WTC11 (cell line): ENCODE results near the gene GGCT. TPM values are rescaled to one million over a fixed set of nuclear protein-coding genes. Genes with fewer than 3 reads are reported as not detected.

Experiments used
- ATAC-seq: fragments of 200-7000 bp; cut with Tn5 transposase; 2 replicates; pipeline ENCODE4 v1.10.0; 2021; ENCODE audit warnings: mild to moderate bottlenecking, moderate library complexity
- CTCF ChIA-PET: fragments of 300-600 bp; sonication (Branson Sonifier 250); formaldehyde crosslinking; loops from one replicate; lab custom pipeline; 2021; ENCODE audit warnings: antibody characterized with exemption; lab: Charles Lee
- POLR2A ChIA-PET: fragments of 350-600 bp; sonication (Branson Sonifier 250); formaldehyde crosslinking; loops from one replicate; lab custom pipeline; 2021; ENCODE audit warnings: antibody characterized with exemption; lab: Charles Lee
- DNase-seq: peaks from one replicate; pipeline ENCODE4 v3.0.0; 2021; ENCODE audit warnings: low spot score
- H3K27ac Mint-ChIP-seq: 2 replicates; pipeline ENCODE4 v1.8.0; 2021; ENCODE audit warnings: mixed read lengths
- H3K27me3 Mint-ChIP-seq: 2 replicates; pipeline ENCODE4 v1.8.0; 2021; ENCODE audit warnings: low read depth, mild to moderate bottlenecking, moderate library complexity, mixed read lengths
- H3K36me3 Mint-ChIP-seq: 2 replicates; pipeline ENCODE4 v1.8.0; 2021; ENCODE audit warnings: mixed read lengths
- H3K4me1 Mint-ChIP-seq: 2 replicates; pipeline ENCODE4 v1.8.0; 2022; ENCODE audit warnings: mixed read lengths
- H3K4me3 Mint-ChIP-seq: 2 replicates; pipeline ENCODE4 v1.8.0; 2021; ENCODE audit warnings: mild to moderate bottlenecking, moderate library complexity, mixed read lengths
- H3K9me3 Mint-ChIP-seq: 2 replicates; pipeline ENCODE4 v1.8.0; 2021; ENCODE audit warnings: mixed read lengths
- GTF2I ChIP-seq: fragments of 250-450 bp; sonication (Bioruptor Pico); conservative IDR thresholded peaks from 2 replicates; pipeline ENCODE4 v1.4.0; 2021; ENCODE audit warnings: mild to moderate bottlenecking
- NFYB ChIP-seq: sonication (generic); formaldehyde crosslinking; conservative IDR thresholded peaks from 2 replicates; pipeline ENCODE4 v1.8.0; 2022; ENCODE audit warnings: low read depth, missing genetic modification reagents
- NR2C2 ChIP-seq: sonication (generic); formaldehyde crosslinking; IDR thresholded peaks from 2 replicates; pipeline ENCODE4 v1.8.0; 2022; ENCODE audit warnings: mild to moderate bottlenecking, missing genetic modification reagents
- NR3C1 ChIP-seq: sonication (generic); formaldehyde crosslinking; conservative IDR thresholded peaks from 2 replicates; pipeline ENCODE4 v1.8.1; 2023; ENCODE audit warnings: low read depth, mild to moderate bottlenecking, missing genetic modification reagents
- PRRX2 ChIP-seq: fragments of 250-450 bp; sonication (Bioruptor Pico); IDR thresholded peaks from 2 replicates; pipeline ENCODE4 v1.8.0; 2021; ENCODE audit warnings: mild to moderate bottlenecking
- RELA ChIP-seq: sonication (generic); formaldehyde crosslinking; IDR thresholded peaks from 2 replicates; pipeline ENCODE4 v1.8.1; 2022; ENCODE audit warnings: missing genetic modification reagents, mild to moderate bottlenecking, borderline replicate concordance
- SMAD4 ChIP-seq: sonication (generic); formaldehyde crosslinking; IDR thresholded peaks from 2 replicates; pipeline ENCODE4 v1.8.0; 2022; ENCODE audit warnings: mild to moderate bottlenecking, missing genetic modification reagents
- SOX15 ChIP-seq: fragments of 250-450 bp; sonication (Bioruptor Pico); IDR thresholded peaks from 2 replicates; pipeline ENCODE4 v1.9.0; 2021; ENCODE audit warnings: mild to moderate bottlenecking
- SP1 ChIP-seq: sonication (generic); formaldehyde crosslinking; conservative IDR thresholded peaks from 2 replicates; pipeline ENCODE4 v1.8.1; 2022; ENCODE audit warnings: missing genetic modification reagents
- TEAD4 ChIP-seq: sonication (generic); formaldehyde crosslinking; IDR thresholded peaks from 2 replicates; pipeline ENCODE4 v1.8.0; 2022; ENCODE audit warnings: mild to moderate bottlenecking, missing genetic modification reagents
- ZBTB21 ChIP-seq: sonication (generic); formaldehyde crosslinking; IDR thresholded peaks from 2 replicates; pipeline ENCODE4 v1.8.1; 2023; ENCODE audit warnings: mild to moderate bottlenecking, missing genetic modification reagents, borderline replicate concordance
- total RNA-seq: library from RNA; stranded (reverse); gene quantifications from 3 replicates; pipeline ENCODE4 v1.2.3, GENCODE V29; 2021
- TF ChIP-seq, protein P1 (sequence below): sonication (generic); formaldehyde crosslinking; IDR thresholded peaks from 2 replicates; pipeline ENCODE4 v1.8.0; 2023; ENCODE audit warnings: missing genetic modification reagents
- TF ChIP-seq, protein P2 (sequence below): fragments of 250-450 bp; sonication (Bioruptor Pico); IDR thresholded peaks from 2 replicates; pipeline ENCODE4 v1.9.0; 2021; ENCODE audit warnings: mild to moderate bottlenecking
- TF ChIP-seq, protein P3 (sequence below): sonication (generic); formaldehyde crosslinking; IDR thresholded peaks from 2 replicates; pipeline ENCODE4 v1.8.1; 2022; ENCODE audit warnings: mild to moderate bottlenecking, moderate library complexity, missing genetic modification reagents
- TF ChIP-seq, protein P4 (sequence below): sonication (generic); formaldehyde crosslinking; IDR thresholded peaks from 2 replicates; pipeline ENCODE4 v1.8.0; 2022; ENCODE audit warnings: mild to moderate bottlenecking, missing genetic modification reagents
- TF ChIP-seq, protein P5 (sequence below): sonication (generic); formaldehyde crosslinking; IDR thresholded peaks from 2 replicates; pipeline ENCODE4 v1.8.0; 2022; ENCODE audit warnings: mild to moderate bottlenecking, missing genetic modification reagents
- TF ChIP-seq, protein P6 (sequence below): sonication (generic); formaldehyde crosslinking; IDR thresholded peaks from 2 replicates; pipeline ENCODE4 v1.8.1; 2022; ENCODE audit warnings: low read depth, mild to moderate bottlenecking, moderate library complexity, missing genetic modification reagents, borderline replicate concordance
- TF ChIP-seq, protein P7 (sequence below): fragments of 250-450 bp; sonication (Bioruptor Pico); IDR thresholded peaks from 2 replicates; pipeline ENCODE4 v1.9.0; 2021; ENCODE audit warnings: mild to moderate bottlenecking

GGCT gene
- total RNA-seq, 1 experiment from 2014 or later: 95.4 TPM

DNA sequence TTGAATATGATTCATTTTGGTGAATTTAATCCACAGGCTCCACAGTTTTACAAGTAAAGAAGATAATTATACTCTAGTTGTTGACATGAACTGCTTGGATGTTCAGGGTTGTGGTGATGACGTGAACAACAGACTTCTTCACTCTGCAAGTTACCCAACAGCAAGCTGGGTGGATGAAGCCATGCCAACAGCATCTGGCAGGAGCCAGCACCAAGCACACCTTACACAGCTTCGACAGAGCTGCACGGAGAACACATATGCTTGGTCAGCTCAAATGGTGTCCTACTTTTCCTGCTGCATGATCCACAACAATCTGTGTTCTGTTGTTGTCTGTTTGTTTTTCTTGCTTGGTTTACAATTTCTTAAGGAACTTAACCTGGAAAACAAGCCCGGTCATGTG, 35.8 kb downstream of the GGCT start:
- Mint-ChIP-seq H3K27me3 (no peaks in the 10 kb centered on the region), H3K27ac (no peak overlapping the region)
- TF ChIP-seq NFYB: no peak
- TF ChIP-seq RELA (CRISPR knock-in tag): no peak
- TF ChIP-seq SOX15 (CRISPR knock-in tag): no peak
- no peak for TF ChIP-seq PRRX2 (CRISPR knock-in tag)
- TF ChIP-seq, protein P1, sequence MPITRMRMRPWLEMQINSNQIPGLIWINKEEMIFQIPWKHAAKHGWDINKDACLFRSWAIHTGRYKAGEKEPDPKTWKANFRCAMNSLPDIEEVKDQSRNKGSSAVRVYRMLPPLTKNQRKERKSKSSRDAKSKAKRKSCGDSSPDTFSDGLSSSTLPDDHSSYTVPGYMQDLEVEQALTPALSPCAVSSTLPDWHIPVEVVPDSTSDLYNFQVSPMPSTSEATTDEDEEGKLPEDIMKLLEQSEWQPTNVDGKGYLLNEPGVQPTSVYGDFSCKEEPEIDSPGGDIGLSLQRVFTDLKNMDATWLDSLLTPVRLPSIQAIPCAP (CRISPR knock-in tag): no peak
- no peak for TF ChIP-seq GTF2I (CRISPR knock-in tag)
- TF ChIP-seq, protein P2, sequence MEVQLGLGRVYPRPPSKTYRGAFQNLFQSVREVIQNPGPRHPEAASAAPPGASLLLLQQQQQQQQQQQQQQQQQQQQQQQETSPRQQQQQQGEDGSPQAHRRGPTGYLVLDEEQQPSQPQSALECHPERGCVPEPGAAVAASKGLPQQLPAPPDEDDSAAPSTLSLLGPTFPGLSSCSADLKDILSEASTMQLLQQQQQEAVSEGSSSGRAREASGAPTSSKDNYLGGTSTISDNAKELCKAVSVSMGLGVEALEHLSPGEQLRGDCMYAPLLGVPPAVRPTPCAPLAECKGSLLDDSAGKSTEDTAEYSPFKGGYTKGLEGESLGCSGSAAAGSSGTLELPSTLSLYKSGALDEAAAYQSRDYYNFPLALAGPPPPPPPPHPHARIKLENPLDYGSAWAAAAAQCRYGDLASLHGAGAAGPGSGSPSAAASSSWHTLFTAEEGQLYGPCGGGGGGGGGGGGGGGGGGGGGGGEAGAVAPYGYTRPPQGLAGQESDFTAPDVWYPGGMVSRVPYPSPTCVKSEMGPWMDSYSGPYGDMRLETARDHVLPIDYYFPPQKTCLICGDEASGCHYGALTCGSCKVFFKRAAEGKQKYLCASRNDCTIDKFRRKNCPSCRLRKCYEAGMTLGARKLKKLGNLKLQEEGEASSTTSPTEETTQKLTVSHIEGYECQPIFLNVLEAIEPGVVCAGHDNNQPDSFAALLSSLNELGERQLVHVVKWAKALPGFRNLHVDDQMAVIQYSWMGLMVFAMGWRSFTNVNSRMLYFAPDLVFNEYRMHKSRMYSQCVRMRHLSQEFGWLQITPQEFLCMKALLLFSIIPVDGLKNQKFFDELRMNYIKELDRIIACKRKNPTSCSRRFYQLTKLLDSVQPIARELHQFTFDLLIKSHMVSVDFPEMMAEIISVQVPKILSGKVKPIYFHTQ (CRISPR knock-in tag): no peak
- TF ChIP-seq, protein P3, sequence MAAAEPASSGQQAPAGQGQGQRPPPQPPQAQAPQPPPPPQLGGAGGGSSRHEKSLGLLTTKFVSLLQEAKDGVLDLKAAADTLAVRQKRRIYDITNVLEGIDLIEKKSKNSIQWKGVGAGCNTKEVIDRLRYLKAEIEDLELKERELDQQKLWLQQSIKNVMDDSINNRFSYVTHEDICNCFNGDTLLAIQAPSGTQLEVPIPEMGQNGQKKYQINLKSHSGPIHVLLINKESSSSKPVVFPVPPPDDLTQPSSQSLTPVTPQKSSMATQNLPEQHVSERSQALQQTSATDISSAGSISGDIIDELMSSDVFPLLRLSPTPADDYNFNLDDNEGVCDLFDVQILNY (CRISPR knock-in tag): no peak
- TF ChIP-seq, protein P4, sequence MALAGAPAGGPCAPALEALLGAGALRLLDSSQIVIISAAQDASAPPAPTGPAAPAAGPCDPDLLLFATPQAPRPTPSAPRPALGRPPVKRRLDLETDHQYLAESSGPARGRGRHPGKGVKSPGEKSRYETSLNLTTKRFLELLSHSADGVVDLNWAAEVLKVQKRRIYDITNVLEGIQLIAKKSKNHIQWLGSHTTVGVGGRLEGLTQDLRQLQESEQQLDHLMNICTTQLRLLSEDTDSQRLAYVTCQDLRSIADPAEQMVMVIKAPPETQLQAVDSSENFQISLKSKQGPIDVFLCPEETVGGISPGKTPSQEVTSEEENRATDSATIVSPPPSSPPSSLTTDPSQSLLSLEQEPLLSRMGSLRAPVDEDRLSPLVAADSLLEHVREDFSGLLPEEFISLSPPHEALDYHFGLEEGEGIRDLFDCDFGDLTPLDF (CRISPR knock-in tag): no peak
- no peak for TF ChIP-seq NR2C2 (CRISPR knock-in tag)
- TF ChIP-seq SP1 (CRISPR knock-in tag): no peak
- no peak for TF ChIP-seq NR3C1 (CRISPR knock-in tag)
- TF ChIP-seq, protein P5, sequence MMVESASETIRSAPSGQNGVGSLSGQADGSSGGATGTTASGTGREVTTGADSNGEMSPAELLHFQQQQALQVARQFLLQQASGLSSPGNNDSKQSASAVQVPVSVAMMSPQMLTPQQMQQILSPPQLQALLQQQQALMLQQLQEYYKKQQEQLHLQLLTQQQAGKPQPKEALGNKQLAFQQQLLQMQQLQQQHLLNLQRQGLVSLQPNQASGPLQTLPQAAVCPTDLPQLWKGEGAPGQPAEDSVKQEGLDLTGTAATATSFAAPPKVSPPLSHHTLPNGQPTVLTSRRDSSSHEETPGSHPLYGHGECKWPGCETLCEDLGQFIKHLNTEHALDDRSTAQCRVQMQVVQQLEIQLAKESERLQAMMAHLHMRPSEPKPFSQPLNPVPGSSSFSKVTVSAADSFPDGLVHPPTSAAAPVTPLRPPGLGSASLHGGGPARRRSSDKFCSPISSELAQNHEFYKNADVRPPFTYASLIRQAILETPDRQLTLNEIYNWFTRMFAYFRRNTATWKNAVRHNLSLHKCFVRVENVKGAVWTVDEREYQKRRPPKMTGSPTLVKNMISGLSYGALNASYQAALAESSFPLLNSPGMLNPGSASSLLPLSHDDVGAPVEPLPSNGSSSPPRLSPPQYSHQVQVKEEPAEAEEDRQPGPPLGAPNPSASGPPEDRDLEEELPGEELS: no peak
- no peak for TF ChIP-seq TEAD4 (CRISPR knock-in tag)
- TF ChIP-seq, protein P6, sequence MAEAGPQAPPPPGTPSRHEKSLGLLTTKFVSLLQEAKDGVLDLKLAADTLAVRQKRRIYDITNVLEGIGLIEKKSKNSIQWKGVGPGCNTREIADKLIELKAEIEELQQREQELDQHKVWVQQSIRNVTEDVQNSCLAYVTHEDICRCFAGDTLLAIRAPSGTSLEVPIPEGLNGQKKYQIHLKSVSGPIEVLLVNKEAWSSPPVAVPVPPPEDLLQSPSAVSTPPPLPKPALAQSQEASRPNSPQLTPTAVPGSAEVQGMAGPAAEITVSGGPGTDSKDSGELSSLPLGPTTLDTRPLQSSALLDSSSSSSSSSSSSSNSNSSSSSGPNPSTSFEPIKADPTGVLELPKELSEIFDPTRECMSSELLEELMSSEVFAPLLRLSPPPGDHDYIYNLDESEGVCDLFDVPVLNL (CRISPR knock-in tag): no peak
- TF ChIP-seq, protein P7, sequence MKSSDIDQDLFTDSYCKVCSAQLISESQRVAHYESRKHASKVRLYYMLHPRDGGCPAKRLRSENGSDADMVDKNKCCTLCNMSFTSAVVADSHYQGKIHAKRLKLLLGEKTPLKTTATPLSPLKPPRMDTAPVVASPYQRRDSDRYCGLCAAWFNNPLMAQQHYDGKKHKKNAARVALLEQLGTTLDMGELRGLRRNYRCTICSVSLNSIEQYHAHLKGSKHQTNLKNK (CRISPR knock-in tag): no peak
- TF ChIP-seq ZBTB21 (CRISPR knock-in tag): no peak
- TF ChIP-seq SMAD4 (CRISPR knock-in tag): no peak
- TF ChIP-seq, all 79 proteins: peak for 0
- Mint-ChIP-seq H3K4me3 (no peak overlapping the region), H3K9me3 (no peaks in the 10 kb centered on the region), H3K4me1 (peaks cover 21% of the 10 kb centered on the region), H3K36me3 (no peaks in the 10 kb centered on the region)
- CTCF ChIA-PET: interaction anchor here (1.0 to 2.1 kb wide), 18 partner anchors 9 to 306 kb away, joined by 3 to 17 read pairs (median 4); partner anchors contain the start of gene NOD1
- POLR2A ChIA-PET: interaction anchor here (1.7 kb wide), 1 partner anchor 10 kb away, joined by 7 read pairs; the partner anchor contains the start of gene NOD1
- DNase-seq (no peak), ATAC-seq (no peak)
